ACC112 (cell line): ENCODE data around the gene TMEM101.
"Not testable (repeated sequence)": the region's sequence is repeated elsewhere in the genome, so short reads cannot be mapped to it uniquely, and the experiment has no call there.

Experiments
- H2AFZ ChIP-seq: fragments of 200-600 bp; sonication (generic); one replicate; pipeline ENCODE4 v1.6.0; 2017; ENCODE audit warnings: antibody characterized with exemption, low read length; ENCODE audit not compliant: unreplicated experiment
- H3K27ac ChIP-seq: fragments of 200-600 bp; sonication (generic); 2 replicates; pipeline ENCODE4 v1.5.1; 2014; ENCODE audit warnings: low read depth, mild to moderate bottlenecking, antibody characterized with exemption, low read length, moderate library complexity
- H3K27me3 ChIP-seq: fragments of 200-600 bp; sonication (generic); 2 replicates; pipeline ENCODE4 v1.6.1; 2014; ENCODE audit warnings: mild to moderate bottlenecking, antibody characterized with exemption, low read length, moderate library complexity, mixed read lengths; ENCODE audit not compliant: insufficient read depth
- H3K36me3 ChIP-seq: fragments of 200-600 bp; sonication (generic); 2 replicates; pipeline ENCODE4 v1.6.1; 2016; ENCODE audit warnings: mild to moderate bottlenecking, antibody characterized with exemption, low read length, moderate library complexity, mixed read lengths; ENCODE audit not compliant: insufficient read depth
- H3K4me1 ChIP-seq: fragments of 200-600 bp; sonication (generic); one replicate; pipeline ENCODE4 v1.6.1; 2016; ENCODE audit warnings: low read length, mixed read lengths; ENCODE audit not compliant: insufficient read depth, unreplicated experiment, control insufficient read depth
- H3K4me3 ChIP-seq: fragments of 200-600 bp; sonication (generic); 2 replicates; pipeline ENCODE4 v1.5.1; 2014; ENCODE audit warnings: mild to moderate bottlenecking, low read depth, low read length
- H3K79me2 ChIP-seq: fragments of 200-600 bp; sonication (generic); one replicate; pipeline ENCODE4 v1.6.0; 2016; ENCODE audit warnings: low read length; ENCODE audit not compliant: control insufficient read depth, unreplicated experiment, insufficient read depth

TMEM101 gene

DNA sequence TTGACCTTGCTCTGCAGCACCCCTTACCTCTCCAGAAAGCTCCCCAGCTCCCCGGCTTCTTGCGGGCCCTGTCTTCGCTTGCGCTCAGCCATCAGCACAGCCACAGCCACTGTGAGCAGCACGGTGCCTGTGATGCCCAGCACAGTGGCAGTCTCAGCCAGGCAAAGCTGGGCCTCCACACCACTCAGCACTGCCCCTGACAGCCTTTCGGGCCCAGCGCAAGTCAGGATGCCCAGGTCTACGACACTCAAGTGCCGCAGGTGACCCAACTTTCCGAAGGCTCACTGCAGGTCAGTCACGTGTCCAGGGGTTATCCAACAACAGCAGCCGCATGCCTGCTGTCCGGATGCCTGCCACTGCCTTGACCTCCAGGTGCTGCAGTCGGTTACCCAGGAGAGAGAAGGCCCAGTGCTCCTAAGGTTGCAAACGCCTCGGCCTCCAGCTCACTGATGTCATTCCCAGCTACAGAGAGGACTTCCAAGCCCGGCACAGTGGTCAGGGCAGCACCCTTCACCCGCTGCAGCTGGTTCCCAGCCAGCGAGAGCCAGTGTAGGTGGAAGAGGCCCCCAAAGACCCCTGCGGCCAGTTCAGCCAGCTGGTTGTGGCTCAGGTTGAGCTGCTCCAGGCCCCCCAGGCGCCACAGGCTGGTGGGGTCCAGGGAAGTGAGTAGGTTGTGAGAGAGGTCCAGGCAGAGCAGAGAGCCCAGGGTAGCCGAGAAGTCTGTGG, 8.9 kb upstream of the TMEM101 start:
- Histone ChIP-seq H3K27ac (no peak overlapping the region), H2AFZ (no peak overlapping the region), H3K27me3 (no peaks in the 10 kb centered on the region), H3K4me1 (no peaks in the 10 kb centered on the region), H3K4me3 (no peak overlapping the region), H3K79me2 (no peaks in the 10 kb centered on the region), H3K36me3 (no peaks in the 10 kb centered on the region)

DNA sequence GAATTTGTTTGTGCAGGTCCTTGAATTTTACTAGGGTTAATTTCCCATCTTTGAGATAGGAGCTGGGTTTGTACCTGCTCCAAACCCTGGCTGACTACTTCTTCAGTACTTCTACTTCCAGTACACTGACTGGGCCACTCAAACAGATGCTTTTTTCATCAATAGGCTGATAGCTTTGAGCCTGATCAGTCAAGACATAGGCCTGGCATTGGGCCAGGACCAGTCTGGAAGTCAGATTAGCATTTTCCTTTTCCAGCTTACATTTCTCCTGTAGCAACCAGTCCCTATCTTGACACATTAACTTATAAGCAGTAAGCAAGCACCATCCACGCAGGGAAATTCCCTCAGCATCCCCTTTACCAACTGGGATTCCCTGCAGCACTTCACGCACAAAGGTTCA, 7.5 kb upstream of the TMEM101 start:
- no peak overlapping the region for H3K4me3 ChIP-seq
- H2AFZ ChIP-seq = no peak overlapping the region
- no peak overlapping the region for H3K27ac ChIP-seq
- no peaks in the 10 kb centered on the region for H3K36me3 ChIP-seq
- no peaks in the 10 kb centered on the region for H3K79me2 ChIP-seq
- H3K27me3 ChIP-seq = no peaks in the 10 kb centered on the region
- no peaks in the 10 kb centered on the region for H3K4me1 ChIP-seq

DNA sequence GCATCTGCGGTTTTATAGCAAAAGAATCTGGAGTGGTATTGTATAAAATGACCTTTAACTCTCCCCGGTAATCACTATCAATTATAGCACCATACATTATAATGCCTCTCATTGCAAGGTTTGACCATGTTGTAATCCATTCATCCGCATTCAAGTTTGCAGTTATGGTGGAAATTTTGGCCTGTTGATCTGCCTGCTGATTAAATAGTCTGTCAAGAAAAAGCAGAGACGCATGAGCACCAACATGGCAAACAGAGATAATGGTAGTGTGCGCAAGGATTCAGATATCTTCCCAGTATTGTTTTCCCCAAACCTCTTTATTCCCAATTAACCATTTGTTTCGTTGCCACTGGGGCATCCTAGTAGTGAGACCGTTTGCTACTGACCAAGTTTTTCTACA, 6.5 kb upstream of the TMEM101 start:
- H3K27me3 ChIP-seq, H3K4me1 ChIP-seq, H3K79me2 ChIP-seq, H2AFZ ChIP-seq, H3K36me3 ChIP-seq, H3K4me3 ChIP-seq, H3K27ac ChIP-seq: not testable (repeated sequence)

DNA sequence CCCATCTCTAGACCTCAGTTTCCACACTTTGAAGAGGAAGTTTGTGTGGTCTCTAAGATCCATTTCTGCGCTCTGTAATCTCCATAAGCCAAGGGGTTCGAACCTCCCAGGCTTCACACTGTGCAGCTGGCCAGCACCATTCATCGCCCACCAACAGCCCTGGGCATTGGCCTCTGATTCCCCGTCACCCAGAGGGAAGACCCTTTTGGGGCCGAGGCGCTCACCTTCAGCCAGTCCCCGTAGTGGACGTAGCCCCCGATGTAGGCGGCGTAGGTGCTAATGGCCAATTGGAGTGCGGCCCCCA, 678 bp downstream of the TMEM101 start:
- Histone ChIP-seq H3K36me3 (no peaks in the 10 kb centered on the region), H3K79me2 (peaks cover 5% of the 10 kb centered on the region), H2AFZ (peak overlapping the region; percentile 58), H3K4me3 (peak overlapping the region; percentile 87), H3K27ac (no peak overlapping the region), H3K4me1 (peaks cover 6% of the 10 kb centered on the region), H3K27me3 (no peaks in the 10 kb centered on the region)

DNA sequence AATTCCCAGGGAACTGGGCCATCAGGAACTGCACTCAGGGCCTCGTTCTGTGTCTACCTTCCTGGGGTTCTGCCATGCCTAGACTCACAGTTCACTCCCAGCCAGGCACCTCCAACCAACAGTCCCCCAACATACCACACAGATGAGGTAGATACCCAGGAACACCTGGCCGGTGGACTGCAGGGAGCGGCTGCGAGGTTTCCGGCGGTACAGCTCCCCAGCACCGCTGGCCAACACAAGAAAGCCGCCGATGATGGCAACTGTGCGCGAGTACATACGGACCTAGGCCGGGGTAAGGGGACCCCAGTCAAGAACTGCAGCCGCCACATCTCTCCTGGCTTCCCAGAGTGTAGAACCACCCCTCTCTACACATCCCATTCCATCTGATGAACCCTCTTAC, 1.9 kb downstream of the TMEM101 start:
- H3K27me3 ChIP-seq = no peaks in the 10 kb centered on the region
- H3K4me1 ChIP-seq = peaks cover 11% of the 10 kb centered on the region
- no peaks in the 10 kb centered on the region for H3K36me3 ChIP-seq
- no peak overlapping the region for H3K27ac ChIP-seq
- H2AFZ ChIP-seq = no peak overlapping the region
- H3K4me3 ChIP-seq = no peak overlapping the region
- H3K79me2 ChIP-seq = peaks cover 5% of the 10 kb centered on the region

DNA sequence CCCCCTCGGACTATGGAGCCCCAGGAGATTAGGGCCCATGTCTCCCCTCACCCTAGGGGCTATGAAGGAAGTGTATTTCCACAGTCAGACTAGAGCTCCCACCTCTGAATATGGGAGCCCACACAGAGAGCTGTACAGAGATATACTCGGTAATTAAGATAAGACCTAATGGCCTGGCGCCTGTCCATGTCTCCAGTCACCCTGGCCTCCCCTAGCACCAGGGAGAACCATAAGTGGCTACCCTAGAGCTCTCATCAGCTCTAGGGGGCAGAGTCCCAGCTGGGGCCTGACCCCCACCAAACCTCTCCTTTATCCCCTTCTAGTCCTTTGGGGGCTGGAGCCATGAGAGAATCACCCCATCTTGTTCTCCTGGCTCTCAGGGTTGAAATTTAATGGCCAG, 2.4 kb downstream of the TMEM101 start:
- Histone ChIP-seq H2AFZ (no peak overlapping the region), H3K79me2 (peaks cover 5% of the 10 kb centered on the region), H3K36me3 (no peaks in the 10 kb centered on the region), H3K27ac (no peak overlapping the region), H3K4me1 (peaks cover 12% of the 10 kb centered on the region), H3K27me3 (no peaks in the 10 kb centered on the region), H3K4me3 (no peak overlapping the region)

DNA sequence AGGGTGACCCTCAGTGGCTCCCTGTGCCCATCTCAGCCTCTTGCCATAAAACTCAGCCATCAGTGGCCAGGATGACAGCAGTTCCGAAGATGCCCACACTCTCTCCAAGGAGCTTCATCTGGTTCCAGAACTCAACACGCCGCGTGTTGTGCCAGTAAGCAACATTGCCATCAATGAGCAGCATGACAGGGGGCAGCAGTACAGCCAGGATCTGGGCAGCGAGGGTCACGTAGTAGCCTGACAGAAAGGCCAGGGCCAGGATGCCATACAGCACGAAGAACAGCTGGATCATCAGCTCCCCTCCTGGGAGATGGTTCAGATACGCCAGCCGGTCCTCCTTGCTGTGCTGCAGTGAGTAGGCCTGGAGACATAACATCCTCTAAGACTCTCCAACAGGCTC, 2.9 kb downstream of the TMEM101 start:
- peaks cover 5% of the 10 kb centered on the region for H3K79me2 ChIP-seq
- no peaks in the 10 kb centered on the region for H3K36me3 ChIP-seq
- no peak overlapping the region for H3K4me3 ChIP-seq
- H2AFZ ChIP-seq = no peak overlapping the region
- peaks cover 12% of the 10 kb centered on the region for H3K4me1 ChIP-seq
- no peak overlapping the region for H3K27ac ChIP-seq
- no peaks in the 10 kb centered on the region for H3K27me3 ChIP-seq

DNA sequence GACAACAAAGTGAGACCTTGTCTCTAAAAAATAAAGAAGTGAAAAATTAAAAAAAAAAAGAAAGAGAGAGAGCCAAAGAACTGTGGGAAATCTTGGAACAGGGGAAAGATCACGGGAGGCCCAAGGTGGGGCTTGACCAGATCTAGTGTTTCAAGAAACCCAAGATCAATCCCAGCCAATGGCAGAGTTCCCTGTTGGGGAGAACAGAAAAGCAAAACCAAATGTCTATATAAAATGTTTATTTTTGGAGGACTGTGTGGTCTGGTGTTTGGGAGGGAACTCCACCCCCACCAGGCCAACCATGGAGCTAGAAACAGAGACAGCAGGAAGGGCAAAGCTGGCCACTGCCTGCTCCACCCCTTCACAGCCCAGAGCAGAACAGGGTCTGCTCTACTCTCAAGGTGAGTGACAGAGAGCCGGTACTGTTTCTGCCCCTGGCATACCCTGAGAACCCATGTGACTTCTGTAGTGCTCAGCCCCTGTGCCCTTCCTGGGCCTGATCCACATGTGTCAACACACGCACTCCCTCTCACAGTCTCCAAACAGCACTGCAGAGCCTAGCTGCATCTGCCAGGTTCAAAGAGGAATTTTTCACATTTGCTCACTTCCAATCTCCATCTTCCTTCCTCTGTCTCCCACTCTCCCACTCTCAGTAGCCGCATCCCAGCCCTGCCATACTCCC, 3.7 kb downstream of the TMEM101 start:
- H3K27ac ChIP-seq = no peak overlapping the region; the same call in 1 of the 2 replicates
- no peak overlapping the region for H3K4me3 ChIP-seq
- no peaks in the 10 kb centered on the region for H3K36me3 ChIP-seq
- peaks cover 5% of the 10 kb centered on the region for H3K79me2 ChIP-seq
- no peak overlapping the region for H2AFZ ChIP-seq
- no peaks in the 10 kb centered on the region for H3K27me3 ChIP-seq
- peaks cover 12% of the 10 kb centered on the region for H3K4me1 ChIP-seq

DNA sequence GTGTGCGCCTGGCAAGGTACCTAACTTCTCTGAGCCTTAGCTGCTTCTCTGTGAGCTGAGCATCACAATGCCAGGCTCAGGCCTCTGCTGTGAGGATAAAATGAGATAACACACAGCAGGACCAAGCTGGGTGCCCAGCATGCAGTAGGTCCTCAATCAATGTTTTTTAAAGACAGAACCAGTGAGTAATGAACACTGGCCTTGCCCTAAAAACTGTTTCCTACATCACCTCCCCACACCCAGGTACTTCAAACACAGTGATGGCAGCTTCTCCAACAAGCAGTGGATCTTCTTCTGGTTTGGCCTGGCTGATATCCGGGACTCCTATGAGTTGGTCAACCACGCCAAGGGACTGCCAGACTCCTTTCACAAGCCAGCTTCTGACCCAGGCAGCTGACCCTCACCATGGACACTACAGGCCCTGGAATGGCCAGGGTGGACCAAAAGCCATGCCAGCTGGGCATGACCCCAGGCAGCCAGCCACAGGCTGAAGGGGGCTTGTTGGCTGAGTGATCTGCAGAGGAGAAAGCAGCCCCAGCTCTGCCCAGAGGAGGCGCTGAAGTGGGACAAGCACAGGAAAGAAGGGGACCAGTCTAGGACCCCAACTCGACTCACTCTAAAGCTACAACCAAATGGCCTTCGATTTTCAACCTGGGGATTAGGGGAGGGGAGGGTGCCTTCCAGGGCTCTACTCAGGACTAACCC, 6.4 kb downstream of the TMEM101 start:
- peak overlapping the region; percentile 88 for H3K4me3 ChIP-seq

DNA sequence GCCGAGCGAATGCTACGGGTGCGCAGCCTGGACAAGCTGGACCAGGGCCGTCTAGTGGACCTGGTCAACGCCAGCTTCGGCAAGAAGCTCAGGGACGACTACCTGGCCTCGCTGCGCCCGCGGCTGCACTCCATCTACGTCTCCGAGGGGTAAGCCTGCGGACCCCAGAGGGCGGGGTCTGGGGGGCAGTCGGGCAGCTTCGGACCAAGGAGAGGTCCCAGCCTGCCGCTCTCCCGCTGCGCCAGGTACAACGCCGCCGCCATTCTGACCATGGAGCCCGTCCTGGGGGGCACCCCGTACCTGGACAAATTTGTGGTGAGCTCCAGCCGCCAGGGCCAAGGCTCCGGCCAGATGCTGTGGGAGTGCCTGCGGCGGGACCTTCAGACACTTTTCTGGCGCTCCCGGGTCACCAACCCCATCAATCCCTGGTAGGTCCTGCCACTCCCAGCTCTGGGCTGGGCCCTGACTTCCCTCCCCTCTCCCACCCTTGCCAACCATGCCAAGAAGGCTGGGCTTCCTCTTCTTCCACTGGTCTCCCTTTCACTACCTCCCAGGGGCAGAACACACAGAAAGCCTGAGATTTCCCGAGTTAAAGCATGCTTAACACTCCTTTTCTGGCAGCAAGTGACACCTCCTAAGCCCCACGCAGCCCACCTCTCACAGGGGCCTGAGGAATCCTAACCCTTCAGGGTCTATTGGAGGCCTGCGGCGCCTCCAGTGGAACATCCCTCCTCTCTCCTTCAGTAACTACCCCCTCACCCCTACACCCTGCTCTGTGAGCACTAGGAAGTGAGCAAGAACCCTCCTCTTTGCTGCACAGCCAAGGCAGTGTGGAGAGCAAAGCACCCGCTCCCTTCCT, 7.2 kb downstream of the TMEM101 start:
- peak overlapping the region; percentile 10; the same call in 1 of the 2 replicates for H3K27ac ChIP-seq
- peaks cover 6% of the 10 kb centered on the region for H3K79me2 ChIP-seq
- H2AFZ ChIP-seq = peak overlapping the region; percentile 51
- H3K4me3 ChIP-seq = peak overlapping the region; percentile 88
- H3K4me1 ChIP-seq = peaks cover 15% of the 10 kb centered on the region
- no peaks in the 10 kb centered on the region for H3K27me3 ChIP-seq
- H3K36me3 ChIP-seq = no peaks in the 10 kb centered on the region

More for the DNA sequence above, 6.4 kb downstream of the TMEM101 start:
- peaks cover 9% of the 10 kb centered on the region for H3K4me1 ChIP-seq
- no peaks in the 10 kb centered on the region for H3K36me3 ChIP-seq
- no peaks in the 10 kb centered on the region for H3K27me3 ChIP-seq
- no peak overlapping the region for H3K27ac ChIP-seq
- H3K79me2 ChIP-seq = peaks cover 6% of the 10 kb centered on the region
- no peak overlapping the region for H2AFZ ChIP-seq
